M059J (cell line): ENCODE measurements around the gene GALNT16. TPM values are rescaled to one million over a fixed set of nuclear protein-coding genes. Genes with fewer than 3 reads are reported as not detected.
"Not testable (repeated sequence)": the region's sequence is repeated elsewhere in the genome, so short reads cannot be mapped to it uniquely, and the experiment has no call there.

Experiments used
- DNase-seq: peaks from one replicate; pipeline ENCODE4 v3.0.0-alpha.2; 2012; ENCODE audit warnings: low read depth
- total RNA-seq: library from RNA; depleted of rRNA; stranded (reverse); fragments of >200 nt; shearing (Covaris generic); gene quantifications from 2 replicates; pipeline ENCODE4 v1.2.3, GENCODE V29; 2014

The GALNT16 gene
- total RNA-seq, 1 experiment from 2014 or later, result 0.30 TPM

DNA sequence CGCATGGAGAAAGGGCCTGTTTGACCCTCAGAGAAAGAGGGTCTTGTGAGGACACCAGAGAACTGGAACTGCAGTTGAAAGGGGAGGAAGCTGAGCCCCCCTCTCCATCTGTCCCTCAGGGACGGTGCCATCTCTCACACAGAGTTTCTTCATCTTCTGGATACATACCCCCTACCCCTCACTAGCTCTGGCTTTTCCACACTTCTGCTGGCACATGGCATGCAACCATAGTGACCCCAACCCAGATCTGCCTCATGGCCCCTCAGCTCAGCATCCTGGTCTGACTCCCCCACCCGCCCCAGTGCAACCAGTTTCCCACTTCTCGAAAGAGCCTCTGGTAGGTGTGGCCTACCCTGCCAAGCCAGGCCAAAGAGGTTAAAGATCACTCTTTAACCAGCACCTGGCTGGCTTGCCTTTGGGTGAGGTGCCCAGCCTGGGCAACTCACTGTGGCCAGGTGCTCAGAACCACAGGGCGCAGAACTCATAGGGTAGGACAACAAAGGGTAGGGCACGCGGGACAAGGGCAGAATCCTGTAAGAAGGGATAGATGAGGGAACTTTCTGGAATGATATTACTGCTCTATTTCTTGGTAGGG is 25.8 kb downstream of the GALNT16 start:
- DNase-seq, result no peak

DNA sequence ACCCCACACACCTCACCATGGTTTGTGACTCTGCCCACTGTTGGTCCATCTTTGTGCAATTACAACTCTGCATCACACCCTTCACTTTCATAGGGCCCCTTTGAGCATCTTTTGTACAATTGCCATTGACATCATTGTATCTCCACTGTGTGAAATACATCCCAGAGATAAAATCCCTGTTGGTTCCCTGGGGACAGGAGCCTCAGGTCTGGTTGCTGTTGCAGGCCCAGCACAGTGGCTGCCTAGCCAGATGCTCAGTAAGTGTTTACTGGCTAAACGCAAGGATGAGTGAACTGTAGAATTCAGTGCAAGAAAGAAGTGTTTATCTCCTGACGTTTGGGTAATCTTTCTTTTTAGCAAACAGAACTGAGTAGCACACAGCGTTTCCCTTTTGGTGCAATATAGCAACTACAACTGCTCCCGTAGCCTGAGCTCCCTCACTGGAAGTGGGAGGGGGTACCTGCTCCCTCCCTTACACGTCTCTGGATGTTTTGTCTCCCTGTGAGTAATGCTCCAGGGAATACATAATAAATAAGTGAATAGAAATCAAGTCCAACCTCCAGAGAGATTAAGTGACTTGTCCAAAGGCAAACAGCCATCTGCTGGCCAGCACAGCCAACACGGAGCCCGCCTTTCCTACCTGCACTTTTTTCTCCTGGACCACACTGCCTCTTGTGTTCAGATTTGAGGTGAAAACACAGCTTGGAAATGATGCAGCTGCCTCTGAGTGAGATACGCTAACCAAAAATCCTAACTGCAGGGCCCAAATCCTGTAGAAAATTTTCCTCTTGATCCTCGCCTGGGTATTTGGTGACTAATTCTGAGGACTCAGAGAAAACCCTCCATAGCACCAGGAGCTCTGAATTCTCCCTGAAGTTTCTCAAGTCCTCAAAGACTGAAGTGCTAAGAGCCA is 27.4 kb downstream of the GALNT16 start:
- peak; percentile 9 for DNase-seq

DNA sequence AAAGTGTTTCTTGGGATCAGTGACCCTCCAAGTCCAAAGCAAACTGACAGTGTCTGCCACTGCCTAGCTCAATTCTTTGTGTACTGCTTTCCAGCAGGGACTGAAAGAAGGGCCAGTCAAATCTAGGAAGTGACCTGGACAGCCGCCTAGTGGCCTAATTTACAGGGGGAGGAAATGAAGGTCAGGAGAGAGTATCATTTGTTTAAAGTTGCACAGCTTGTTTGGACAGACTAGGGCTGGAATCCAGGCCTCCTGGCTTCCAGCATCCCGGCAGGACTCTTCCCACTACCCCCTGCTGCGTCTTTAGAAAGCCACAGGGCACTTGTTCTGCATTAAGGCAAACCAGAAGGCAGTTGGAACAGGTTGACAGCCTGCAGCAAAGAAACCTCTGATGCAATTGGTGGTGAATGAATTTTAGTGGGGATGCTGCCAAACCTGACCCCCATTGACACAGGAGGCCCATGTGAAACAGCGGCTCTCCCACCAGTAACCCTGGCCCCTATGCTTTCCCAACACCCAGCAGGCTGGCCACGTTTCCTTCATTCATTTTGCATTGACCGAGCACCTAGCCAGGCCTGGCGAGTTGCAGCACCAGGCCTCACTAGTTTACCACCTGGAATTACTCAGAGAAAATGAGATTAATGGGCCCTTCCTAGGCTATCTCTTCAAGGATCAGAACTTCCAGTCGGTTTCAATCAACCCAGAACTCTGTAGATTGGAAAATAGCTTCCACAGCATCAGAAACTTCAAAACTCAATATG is 28.2 kb downstream of the GALNT16 start:
- peak; percentile 46 for DNase-seq

DNA sequence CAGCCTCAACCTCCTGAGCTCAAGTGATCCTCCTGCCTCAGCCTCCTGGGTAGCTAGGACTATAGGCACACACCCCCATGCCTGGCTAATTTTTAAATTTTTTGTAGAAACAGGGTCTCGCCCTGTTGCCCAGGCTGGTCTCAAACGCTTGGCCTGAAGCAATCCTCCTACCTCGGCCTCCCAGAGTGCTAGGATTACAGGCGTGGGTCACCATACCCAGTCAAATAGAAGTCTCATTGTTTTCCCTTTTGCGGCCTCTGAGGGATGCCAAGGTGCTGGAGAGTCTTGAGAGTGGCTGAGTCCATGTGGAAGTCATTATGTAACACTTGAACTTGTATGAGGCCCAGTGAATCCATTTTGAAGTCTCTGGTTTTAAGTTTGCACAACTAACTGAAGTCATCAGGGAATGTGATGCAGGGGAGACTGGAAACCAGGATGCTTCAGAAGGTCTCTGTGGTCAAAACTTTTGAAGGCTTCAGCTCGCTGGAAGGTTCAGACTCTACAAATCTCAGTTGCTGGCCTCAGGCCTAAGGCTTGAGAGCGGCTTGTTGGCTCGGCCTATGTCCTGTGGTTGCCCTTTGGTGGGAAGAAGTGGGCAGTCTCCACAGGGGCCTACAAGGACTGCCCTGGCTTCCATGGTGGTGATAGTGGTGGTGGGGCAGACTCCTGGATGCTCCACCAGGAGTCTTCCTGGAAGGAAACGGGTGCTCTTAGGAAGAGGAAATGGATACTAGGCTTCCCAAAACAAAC is 29.2 kb downstream of the GALNT16 start:
- no peak for DNase-seq

DNA sequence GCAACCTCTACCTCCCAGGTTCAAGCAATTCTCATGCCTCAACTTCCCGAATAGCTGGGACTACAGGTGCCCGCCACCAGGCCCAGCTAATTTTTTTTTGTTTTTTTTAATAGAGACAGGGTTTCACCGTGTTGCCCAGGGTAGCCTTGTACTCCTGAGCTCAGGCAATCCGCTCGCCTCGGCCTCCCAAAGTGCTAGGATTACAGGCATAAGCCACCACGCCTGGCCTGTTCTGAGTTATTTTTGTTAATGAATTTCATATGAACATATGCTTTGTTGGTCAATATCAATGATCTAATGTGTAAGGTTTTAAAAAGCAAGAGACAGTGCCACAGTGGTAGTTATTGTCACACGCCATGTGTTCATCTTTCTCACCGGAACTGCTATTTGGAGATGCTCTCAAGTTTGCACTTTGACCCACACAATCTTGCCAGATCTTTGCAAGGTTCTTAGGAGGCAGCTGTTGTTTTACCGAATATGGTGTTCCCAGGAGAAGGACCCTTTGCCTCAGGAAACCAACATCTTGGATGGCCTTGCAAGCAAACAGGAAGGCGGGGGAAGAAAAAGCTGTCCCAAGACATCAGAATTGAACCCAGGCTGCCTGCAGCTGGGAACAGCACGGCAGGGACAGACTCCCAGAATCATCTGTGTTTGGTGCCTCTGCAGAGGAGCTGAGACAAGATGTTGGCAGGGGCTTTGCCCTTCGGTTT is 30.0 kb downstream of the GALNT16 start:
- no peak for DNase-seq

DNA sequence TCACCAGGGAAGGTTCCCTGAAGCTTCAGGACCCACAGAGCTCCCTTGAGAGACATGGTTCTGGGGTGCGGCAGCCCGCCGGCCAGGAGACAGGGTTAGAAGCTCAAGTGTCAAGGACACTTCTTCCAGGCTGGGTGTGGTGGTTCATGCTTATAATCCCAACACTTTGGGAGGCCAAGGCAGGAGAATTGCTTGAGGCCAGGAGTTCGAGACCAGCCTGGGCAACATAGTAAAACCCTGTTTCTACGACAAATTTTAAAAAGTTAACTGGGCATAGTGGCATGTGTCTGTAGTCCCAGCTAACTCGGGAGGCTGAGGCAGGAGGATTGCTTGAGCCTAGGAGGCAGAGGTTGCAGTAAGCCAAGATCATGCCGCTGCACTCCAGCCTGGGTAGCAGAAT is 30.9 kb downstream of the GALNT16 start:
- DNase-seq, result not testable (repeated sequence)

DNA sequence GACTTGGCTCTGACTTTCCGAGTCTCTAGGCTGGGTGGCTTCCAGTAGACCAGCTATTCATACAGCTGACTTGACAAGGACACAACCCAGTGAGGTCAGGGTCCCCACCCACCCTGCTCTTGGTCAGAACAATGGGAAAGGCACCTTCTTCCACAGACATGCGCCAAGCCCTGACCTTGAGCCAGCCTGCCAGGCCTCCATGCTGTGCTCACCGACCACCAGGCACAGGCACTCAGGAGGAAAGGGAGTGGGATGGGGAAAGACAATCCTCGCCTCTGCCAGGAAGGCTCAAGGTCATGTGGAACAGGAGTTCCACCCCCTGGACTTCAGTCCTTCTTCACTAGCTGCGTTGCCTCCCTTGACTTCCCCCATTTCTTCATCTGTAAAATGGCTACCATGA is 31.4 kb downstream of the GALNT16 start:
- DNase-seq, result no peak

DNA sequence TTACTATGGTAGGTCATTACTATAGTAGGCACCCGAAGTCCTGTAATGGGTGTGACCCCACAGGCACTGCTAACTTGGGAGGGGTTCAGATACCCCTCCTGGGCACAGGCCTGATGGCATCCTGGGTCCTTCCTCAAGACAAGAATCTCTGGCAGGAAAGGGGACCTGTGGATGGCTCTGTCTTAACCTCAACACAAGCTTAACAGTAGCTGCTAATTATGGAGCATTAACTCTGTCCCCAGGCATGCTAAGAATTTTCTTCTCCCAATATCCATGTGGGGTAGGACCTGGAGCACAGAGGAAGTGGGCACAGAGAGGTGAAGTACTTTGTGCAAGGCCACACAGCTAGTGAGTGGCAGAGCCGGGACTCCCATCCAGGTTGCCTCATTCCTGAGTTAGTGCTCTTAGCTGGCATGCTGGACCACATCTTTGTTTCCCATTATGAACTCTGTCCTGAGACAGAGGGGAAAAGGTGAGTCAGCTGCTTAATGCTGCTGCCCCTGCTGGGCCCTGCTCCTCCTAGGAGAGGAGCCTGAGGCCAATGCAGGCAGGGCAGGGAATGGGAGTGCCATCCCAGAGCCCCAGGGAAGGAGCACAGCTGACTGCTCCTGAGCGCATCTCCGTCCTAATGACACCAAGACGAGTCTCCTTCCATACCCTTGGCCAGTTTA is 32.1 kb downstream of the GALNT16 start:
- DNase-seq, result peak; percentile 64

DNA sequence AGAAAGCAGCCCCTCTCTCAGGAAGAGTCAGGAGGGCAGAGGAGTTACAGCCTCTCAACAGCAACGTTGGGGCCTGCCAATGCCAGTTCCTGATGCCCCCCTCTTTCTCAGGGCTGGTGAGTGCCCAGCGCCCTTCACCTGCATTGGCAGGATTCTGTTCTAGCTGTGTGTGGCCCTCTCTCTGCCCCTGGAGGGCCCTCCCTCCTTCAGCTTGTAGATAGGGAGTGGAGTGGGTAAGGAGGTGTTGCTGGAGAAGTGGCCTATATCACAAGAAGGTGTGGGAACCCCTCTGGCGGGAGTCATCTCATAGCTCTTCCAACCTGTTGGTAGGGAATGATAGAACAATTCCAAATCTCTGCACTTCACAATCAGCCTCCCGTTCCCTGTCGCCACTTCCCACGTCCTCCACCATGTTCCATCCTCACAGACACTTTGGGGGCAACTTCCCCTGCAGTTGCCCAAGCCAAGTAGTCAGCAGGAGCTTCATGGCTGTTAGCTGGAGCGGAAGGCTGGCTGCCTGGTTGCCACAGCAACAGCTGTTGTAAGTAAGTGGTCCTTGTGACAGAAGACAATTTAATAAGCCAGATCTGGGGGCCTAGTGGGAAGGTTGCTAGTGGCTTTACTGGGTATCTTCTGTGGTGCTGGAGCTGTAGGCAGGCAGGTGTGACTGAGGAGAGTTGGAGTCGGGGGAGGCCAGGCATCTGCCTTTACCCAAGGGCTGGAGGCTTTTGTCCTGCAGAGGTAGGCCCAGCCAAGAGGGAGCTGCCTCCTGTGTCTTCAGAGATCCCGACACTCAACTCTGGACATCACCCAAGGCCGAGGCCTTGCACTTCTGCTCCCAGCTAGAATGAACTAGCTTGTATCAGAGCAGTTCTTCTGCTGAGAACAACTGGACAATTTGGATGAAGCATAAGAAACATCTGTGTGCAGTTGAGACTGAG is 38.4 kb downstream of the GALNT16 start:
- no peak for DNase-seq

DNA sequence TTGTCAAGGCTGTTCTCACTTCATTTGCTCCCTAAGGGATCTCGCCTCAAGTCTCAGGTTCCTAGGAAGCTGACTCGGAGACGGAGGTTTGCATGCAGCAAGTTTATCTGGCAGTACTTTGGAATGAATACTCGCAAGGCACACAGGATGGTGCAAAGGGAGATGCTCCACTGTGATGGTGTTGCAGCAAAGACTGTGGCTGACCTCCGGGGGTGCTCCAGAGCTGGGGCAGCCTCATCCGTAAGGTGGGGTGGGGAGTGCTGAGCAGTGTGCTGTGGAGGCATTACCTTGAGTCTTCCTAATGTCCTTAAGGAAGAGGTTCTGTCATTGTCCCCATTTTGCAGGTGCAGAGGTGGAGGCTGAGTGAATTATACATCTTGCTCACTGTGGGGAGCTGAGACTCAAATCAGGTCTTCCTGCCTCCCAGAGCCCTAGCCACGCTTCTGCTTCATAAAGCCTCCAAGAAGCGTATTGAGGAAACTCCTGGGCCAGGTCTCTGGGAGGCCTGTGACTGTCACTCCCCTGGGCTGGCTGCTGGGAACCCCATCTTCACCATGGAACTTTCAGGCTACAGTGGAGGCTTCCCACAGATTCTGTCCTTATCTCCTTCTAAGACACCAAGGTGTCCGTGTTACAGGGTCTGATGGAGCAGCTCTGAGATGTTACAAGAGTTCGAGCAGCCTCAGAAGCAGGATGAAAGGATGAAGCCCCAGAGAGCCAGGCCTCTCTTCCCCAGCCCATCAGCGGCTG is 39.5 kb downstream of the GALNT16 start:
- no peak for DNase-seq

DNA sequence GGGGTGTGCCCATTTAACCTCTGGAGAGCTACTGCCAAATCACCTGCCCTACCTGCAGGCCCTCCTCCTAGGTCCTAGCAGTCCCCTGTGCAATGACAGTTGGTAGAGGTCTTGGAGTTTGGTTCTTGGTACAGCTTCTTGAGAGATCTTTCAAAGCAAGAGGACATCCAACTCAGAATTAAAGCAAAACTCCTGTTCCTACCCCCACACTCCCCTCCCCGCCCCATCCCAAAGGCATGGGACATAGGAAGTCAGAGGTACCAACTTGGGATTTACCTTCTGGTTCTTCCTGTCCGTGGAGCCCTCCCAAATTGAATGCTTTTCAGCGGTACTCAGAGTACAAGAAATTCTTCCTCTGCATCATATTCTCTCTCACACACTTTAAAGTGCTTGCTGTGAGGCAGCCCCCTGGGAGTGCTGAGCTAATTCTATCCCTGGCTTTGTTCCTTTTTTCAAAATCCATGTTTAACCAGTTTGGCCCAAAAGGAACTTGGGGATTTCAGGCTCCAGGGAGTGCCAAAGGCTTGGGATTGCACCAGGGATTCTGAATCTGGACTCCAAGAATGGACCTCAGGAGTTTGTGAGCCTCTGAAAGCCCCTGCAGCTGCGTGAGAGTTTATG is 40.8 kb downstream of the GALNT16 start:
- no peak for DNase-seq

DNA sequence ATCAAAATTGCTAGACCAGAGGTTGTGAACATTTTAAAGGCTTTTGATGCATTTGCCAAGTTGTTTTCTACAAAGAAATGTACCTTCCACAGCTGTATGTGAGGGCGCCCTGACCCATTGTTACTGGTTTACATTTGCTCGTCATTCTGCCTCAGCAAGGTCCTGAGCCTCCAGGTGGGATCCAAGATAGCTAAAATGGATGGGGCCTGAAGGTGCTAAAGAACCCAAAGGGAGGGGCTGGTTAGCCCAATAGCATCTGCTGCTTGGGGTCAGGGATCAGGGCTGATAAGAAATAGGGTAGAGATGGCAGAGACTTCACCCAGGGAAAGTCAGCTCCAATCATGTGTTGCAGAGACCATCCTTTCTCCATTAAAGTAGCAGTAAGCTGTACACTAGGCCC is 43.1 kb downstream of the GALNT16 start:
- no peak for DNase-seq

DNA sequence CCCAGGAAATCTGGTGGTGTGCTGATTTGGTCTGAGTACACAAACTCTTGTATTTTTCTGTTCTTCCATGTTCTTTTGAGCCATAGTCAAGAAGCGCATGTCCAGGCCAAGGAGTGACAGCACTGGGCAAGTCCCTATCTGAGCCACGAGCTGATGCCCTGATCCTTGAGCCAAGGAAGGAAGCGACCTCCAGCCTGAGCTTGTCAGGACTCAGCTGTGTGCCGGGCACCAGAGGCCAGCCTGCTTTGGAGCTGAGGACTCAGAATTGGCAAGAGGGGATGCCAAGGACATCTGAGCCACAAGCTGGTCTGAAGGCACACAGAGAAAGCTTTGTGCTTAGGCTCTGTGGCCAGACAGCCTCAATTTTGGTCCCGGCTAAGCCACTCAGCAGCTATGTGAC is 52.6 kb downstream of the GALNT16 start:
- no peak for DNase-seq

DNA sequence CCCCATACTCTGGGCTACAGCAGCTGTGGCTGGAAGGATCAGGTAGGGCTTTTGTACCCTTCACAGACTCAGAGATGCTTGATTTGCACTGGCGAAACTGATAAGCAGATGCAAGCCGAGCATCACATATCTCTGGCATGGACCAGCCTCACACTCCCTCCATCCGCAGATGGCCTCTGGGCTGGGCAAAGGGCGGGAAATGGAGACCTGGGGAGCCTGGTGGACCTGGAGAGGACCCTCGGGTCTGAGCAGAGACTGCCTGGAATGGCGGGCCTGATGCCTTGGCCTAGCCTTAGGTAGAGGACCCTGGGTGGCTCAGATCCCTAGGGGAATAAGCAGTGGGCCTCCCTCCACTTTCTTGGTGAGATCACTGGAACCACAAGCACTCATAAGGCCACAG is 53.2 kb downstream of the GALNT16 start:
- DNase-seq, result no peak

DNA sequence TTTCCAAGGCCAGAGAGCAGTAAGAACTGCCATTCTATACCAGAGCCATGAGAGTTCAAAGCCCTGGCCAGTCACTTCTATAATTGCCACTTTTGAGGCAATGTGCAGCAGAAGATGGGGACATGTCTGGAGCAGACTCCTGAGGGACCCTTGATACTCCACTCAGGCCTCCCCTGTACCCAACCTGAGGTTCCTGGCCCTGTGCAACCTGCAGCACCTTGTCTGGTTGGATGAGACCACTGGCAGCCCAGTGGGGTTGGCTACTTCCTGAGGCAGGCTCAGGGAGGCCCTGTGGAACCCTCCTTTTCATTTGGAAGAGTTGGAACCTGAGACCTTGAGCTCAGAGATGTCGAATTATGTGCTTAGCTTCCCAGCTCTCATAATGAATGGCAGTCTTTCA is 54.4 kb downstream of the GALNT16 start:
- DNase-seq, result no peak

DNA sequence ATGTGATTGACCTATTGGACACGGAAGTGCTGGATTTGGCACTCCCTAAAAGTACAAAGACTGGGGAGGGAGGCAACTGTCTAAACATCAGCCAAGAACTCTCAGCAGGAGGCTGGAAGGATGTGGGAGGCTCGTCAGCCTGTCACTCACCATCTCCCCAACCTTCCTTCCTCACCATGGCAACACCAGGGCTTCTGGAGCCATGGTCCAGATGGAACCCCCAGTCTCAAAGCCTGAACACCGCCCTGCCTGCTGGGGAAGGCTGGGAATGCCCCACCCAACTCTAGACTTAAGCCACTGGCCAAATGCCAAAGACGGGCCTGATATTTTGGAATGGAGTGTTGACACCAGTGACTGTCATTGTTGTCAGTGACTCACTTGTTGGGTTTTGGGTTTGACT is 55.3 kb downstream of the GALNT16 start:
- peak; percentile 12 for DNase-seq

DNA sequence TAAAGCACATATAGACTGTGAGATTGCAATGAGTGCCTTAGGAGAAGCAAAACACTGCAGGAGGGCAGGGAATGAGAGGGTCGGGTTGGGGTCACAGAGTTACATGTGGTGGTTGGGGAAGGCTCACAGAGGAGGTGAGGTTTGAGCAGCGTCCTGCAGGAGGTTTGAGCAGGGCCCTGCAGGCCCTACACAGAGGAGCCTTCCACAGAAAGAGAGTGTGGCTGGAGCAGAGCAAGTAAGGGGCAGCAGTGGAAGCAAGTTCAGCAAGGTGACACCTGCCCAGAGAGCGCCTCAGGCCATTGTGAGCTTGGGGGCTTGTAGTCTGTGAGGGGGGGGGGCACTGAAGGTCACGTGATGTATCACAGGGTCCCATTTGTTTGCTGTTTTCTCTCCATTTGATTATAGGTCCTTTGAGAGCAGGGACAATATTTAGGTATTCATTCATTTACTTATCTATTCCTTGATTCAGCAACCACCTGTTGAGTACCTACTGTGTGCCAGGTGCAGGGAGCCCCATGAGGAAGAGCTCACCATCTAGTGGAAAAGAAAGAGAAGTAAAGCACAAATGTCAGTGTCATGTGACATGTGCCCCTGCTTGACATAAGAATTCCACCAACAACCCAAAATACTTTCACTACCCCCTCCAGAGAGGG is 56.6 kb downstream of the GALNT16 start:
- no peak for DNase-seq
